ENCODE results near the gene ANKRD40.

GRCh38 chr17:50672831-50673551, 34.7 kb downstream of the ANKRD40 start:
- TF ChIP-seq CTCF (IDR thresholded peaks at IDR 0.05; ENCODE audit: extremely low read depth in 1 of 2, insufficient read depth in 1 of 2, low read depth in 1 of 2, low read length in 2 of 2) (no peak), EZH2 (IDR thresholded peaks at IDR 0.05; ENCODE audit: borderline replicate concordance, low read depth, low read length, severe bottlenecking) (no peak), POLR2AphosphoS5 (IDR thresholded peaks at IDR 0.05; ENCODE audit: insufficient read depth, low read depth, low read length) (no peak), POLR2A (IDR thresholded peaks at IDR 0.05; ENCODE audit: low read depth, low read length) (no peak), MAX (IDR thresholded peaks at IDR 0.05; ENCODE audit: insufficient read depth, insufficient read length) (no peak)
